HepG2 (cell line): ENCODE measurements around the gene GFOD1. TPM values are rescaled to one million over a fixed set of nuclear protein-coding genes. Genes with fewer than 3 reads are reported as not detected.
A peak's percentile ranks its signal among the peaks of the same experiment; 100 is the strongest.

Source experiments
- DPF2 ChIP-seq: sonication (generic); formaldehyde crosslinking; IDR thresholded peaks from 2 replicates; pipeline ENCODE4 v1.4.0; 2020; ENCODE audit warnings: mild to moderate bottlenecking, low read depth, missing genetic modification reagents, borderline replicate concordance
- FOSL2 ChIP-seq: sonication (generic); formaldehyde crosslinking; IDR thresholded peaks from 2 replicates; pipeline ENCODE4 v1.4.0; 2020; ENCODE audit warnings: missing genetic modification reagents
- MED8 ChIP-seq: sonication (generic); formaldehyde crosslinking; IDR thresholded peaks from 2 replicates; pipeline ENCODE4 v1.8.1; 2023; ENCODE audit warnings: mild to moderate bottlenecking, missing genetic modification reagents; ENCODE audit not compliant: insufficient replicate concordance
- PPARG ChIP-seq: conservative IDR thresholded peaks from 2 replicates; pipeline ENCODE4 v1.6.1; 2016; ENCODE audit warnings: missing biosample characterization, missing genetic modification reagents
- SP2 ChIP-seq: sonication (generic); formaldehyde crosslinking; IDR thresholded peaks from 2 replicates; pipeline ENCODE4 v1.5.1; 2020; ENCODE audit warnings: mild to moderate bottlenecking, missing genetic modification reagents
- SP5 ChIP-seq: IDR thresholded peaks from 2 replicates; pipeline ENCODE4 v1.6.1; 2016; ENCODE audit warnings: low read depth, borderline replicate concordance
- ZNF24 ChIP-seq: fragments of 450-650 bp; IDR thresholded peaks from 2 replicates; pipeline ENCODE4 v1.6.1; 2017; ENCODE audit warnings: antibody characterized with exemption, mild to moderate bottlenecking
- ZNF329 ChIP-seq: sonication (generic); formaldehyde crosslinking; IDR thresholded peaks from 2 replicates; pipeline ENCODE4 v1.9.0; 2021; ENCODE audit warnings: low read depth, mild to moderate bottlenecking, missing genetic modification reagents
- ZNF891 ChIP-seq: sonication (generic); formaldehyde crosslinking; IDR thresholded peaks from 2 replicates; pipeline ENCODE4 v1.5.0; 2020; ENCODE audit warnings: mild to moderate bottlenecking, missing genetic modification reagents
- polyA plus RNA-seq, 8 experiments: library from polyadenylated mRNA; depleted of rRNA in 3 of 8; stranded (reverse) in 7 of 8; unstranded in 1 of 8; fragments of >200 nt; fragmentation: Illumina TruSeq in 4 of 8; extraction: Trizol in 4 of 8; gene quantifications; 2 replicates each; pipeline versions ENCODE4 v1.2.1 to v1.2.3, GENCODE V29; 2011 to 2016; ENCODE audit warnings: low read depth in 4 of 8, missing spikeins in 1 of 8, mixed read lengths in 1 of 8; ENCODE audit not compliant: insufficient read depth in 1 of 8
- total RNA-seq, 5 experiments: library from RNA; depleted of rRNA; stranded (reverse); fragments of >200 nt; fragmentation: Illumina TruSeq; extraction: Trizol; gene quantifications; 2 replicates each; pipeline ENCODE4 v1.2.3, GENCODE V29; 2016; ENCODE audit warnings: low read depth in 1 of 5
- TF ChIP-seq, protein P1 (sequence below), 2 experiments: sonication (generic) in 1 of 2; formaldehyde crosslinking in 1 of 2; IDR thresholded peaks; 2 replicates each; pipeline versions ENCODE4 v1.6.1 to v1.9.0; 2014 to 2022; ENCODE audit warnings: antibody characterized with exemption in 1 of 2, borderline replicate concordance in 1 of 2, inconsistent platforms in 1 of 2, low read depth in 1 of 2, missing genetic modification reagents in 1 of 2
- TF ChIP-seq, protein P2 (sequence below): sonication (generic); formaldehyde crosslinking; IDR thresholded peaks from 2 replicates; pipeline ENCODE4 v1.5.0; 2020; ENCODE audit warnings: mild to moderate bottlenecking, missing genetic modification reagents, borderline replicate concordance
- TF ChIP-seq, protein P3 (sequence below): sonication (generic); formaldehyde crosslinking; IDR thresholded peaks from 2 replicates; pipeline ENCODE4 v1.4.0; 2020; ENCODE audit warnings: missing genetic modification reagents
- TF ChIP-seq, protein P4 (sequence below): IDR thresholded peaks from 2 replicates; pipeline ENCODE4 v1.6.1; 2016; ENCODE audit warnings: mild to moderate bottlenecking, missing biosample characterization, missing genetic modification reagents
- TF ChIP-seq, protein P5 (sequence below): sonication (generic); formaldehyde crosslinking; IDR thresholded peaks from 2 replicates; pipeline ENCODE4; 2020; ENCODE audit warnings: missing genetic modification reagents, mild to moderate bottlenecking, borderline replicate concordance
- TF ChIP-seq, protein P6 (sequence below): sonication (generic); formaldehyde crosslinking; IDR thresholded peaks from 2 replicates; pipeline ENCODE4 v1.4.0; 2020; ENCODE audit warnings: mild to moderate bottlenecking, missing genetic modification reagents

Gene GFOD1
- total and polyA plus RNA-seq, 2 of the 13 experiments (the other 11 are each of a cell fraction or from before 2014, with no cell fraction given) = 1.9 to 6.4 TPM

DNA sequence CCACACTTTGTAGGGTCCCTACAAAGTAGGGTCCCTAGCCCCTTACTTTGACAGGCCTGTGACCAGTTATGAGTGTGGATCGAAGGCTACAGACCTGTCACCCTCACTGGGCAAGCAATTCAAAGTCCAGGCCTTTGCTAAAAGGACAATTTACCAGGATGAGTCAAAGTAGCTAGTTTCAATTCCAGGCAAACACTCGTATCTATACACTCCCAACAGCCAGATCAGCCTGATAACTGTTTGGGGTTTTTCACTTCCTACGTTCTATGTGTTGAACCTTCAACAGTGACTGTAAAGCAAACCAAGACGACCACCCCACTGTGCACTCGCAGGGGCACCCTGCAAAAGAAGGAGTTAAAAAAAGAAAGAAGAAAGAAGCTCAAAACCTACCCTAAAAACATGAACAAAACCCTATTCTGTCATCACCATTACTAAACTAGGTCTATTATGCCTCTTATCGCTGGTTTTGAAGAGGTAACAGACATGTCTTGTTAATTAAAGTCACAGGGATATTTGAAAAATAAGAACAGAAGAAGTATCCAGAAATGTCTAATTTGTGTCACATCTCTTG lies 3.2 kb downstream of the GFOD1 start (continued):
- TF ChIP-seq, protein P1, sequence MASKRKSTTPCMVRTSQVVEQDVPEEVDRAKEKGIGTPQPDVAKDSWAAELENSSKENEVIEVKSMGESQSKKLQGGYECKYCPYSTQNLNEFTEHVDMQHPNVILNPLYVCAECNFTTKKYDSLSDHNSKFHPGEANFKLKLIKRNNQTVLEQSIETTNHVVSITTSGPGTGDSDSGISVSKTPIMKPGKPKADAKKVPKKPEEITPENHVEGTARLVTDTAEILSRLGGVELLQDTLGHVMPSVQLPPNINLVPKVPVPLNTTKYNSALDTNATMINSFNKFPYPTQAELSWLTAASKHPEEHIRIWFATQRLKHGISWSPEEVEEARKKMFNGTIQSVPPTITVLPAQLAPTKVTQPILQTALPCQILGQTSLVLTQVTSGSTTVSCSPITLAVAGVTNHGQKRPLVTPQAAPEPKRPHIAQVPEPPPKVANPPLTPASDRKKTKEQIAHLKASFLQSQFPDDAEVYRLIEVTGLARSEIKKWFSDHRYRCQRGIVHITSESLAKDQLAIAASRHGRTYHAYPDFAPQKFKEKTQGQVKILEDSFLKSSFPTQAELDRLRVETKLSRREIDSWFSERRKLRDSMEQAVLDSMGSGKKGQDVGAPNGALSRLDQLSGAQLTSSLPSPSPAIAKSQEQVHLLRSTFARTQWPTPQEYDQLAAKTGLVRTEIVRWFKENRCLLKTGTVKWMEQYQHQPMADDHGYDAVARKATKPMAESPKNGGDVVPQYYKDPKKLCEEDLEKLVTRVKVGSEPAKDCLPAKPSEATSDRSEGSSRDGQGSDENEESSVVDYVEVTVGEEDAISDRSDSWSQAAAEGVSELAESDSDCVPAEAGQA (IDR thresholded peaks at IDR 0.05; ENCODE audit: low read depth) = no peak
- TF ChIP-seq, protein P1 (CRISPR knock-in tag; IDR thresholded peaks at IDR 0.05; ENCODE audit: borderline replicate concordance) = no peak
- TF ChIP-seq, protein P2, sequence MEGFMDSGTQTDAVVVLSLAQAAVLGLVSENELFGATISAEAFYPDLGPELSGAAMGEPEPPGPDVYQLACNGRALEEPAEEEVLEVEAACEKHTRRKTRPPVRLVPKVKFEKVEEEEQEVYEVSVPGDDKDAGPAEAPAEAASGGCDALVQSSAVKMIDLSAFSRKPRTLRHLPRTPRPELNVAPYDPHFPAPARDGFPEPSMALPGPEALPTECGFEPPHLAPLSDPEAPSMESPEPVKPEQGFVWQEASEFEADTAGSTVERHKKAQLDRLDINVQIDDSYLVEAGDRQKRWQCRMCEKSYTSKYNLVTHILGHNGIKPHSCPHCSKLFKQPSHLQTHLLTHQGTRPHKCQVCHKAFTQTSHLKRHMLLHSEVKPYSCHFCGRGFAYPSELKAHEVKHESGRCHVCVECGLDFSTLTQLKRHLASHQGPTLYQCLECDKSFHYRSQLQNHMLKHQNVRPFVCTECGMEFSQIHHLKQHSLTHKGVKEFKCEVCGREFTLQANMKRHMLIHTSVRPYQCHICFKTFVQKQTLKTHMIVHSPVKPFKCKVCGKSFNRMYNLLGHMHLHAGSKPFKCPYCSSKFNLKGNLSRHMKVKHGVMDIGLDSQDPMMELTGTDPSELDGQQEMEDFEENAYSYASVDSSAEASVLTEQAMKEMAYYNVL (CRISPR knock-in tag) = no peak
- TF ChIP-seq FOSL2 (CRISPR knock-in tag) (peak; percentile 77), PPARG (CRISPR knock-in tag) (no peak), ZNF329 (no peak), SP5 (CRISPR knock-in tag) (peak; percentile 28; the same call in 1 of the 2 replicates), ZNF24 (no peak), SP2 (CRISPR knock-in tag) (no peak), MED8 (CRISPR knock-in tag) (no peak), DPF2 (CRISPR knock-in tag) (no peak), ZNF891 (no peak)
- TF ChIP-seq, protein P3, sequence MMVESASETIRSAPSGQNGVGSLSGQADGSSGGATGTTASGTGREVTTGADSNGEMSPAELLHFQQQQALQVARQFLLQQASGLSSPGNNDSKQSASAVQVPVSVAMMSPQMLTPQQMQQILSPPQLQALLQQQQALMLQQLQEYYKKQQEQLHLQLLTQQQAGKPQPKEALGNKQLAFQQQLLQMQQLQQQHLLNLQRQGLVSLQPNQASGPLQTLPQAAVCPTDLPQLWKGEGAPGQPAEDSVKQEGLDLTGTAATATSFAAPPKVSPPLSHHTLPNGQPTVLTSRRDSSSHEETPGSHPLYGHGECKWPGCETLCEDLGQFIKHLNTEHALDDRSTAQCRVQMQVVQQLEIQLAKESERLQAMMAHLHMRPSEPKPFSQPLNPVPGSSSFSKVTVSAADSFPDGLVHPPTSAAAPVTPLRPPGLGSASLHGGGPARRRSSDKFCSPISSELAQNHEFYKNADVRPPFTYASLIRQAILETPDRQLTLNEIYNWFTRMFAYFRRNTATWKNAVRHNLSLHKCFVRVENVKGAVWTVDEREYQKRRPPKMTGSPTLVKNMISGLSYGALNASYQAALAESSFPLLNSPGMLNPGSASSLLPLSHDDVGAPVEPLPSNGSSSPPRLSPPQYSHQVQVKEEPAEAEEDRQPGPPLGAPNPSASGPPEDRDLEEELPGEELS (CRISPR knock-in tag) = peak; percentile 58
- TF ChIP-seq, protein P4, sequence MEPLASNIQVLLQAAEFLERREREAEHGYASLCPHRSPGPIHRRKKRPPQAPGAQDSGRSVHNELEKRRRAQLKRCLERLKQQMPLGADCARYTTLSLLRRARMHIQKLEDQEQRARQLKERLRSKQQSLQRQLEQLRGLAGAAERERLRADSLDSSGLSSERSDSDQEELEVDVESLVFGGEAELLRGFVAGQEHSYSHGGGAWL (CRISPR knock-in tag) = no peak
- TF ChIP-seq, protein P5, sequence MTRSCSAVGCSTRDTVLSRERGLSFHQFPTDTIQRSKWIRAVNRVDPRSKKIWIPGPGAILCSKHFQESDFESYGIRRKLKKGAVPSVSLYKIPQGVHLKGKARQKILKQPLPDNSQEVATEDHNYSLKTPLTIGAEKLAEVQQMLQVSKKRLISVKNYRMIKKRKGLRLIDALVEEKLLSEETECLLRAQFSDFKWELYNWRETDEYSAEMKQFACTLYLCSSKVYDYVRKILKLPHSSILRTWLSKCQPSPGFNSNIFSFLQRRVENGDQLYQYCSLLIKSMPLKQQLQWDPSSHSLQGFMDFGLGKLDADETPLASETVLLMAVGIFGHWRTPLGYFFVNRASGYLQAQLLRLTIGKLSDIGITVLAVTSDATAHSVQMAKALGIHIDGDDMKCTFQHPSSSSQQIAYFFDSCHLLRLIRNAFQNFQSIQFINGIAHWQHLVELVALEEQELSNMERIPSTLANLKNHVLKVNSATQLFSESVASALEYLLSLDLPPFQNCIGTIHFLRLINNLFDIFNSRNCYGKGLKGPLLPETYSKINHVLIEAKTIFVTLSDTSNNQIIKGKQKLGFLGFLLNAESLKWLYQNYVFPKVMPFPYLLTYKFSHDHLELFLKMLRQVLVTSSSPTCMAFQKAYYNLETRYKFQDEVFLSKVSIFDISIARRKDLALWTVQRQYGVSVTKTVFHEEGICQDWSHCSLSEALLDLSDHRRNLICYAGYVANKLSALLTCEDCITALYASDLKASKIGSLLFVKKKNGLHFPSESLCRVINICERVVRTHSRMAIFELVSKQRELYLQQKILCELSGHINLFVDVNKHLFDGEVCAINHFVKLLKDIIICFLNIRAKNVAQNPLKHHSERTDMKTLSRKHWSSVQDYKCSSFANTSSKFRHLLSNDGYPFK = no peak
- TF ChIP-seq, protein P6, sequence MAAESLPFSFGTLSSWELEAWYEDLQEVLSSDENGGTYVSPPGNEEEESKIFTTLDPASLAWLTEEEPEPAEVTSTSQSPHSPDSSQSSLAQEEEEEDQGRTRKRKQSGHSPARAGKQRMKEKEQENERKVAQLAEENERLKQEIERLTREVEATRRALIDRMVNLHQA (CRISPR knock-in tag) = no peak
